SK-N-MC (cell line): ENCODE measurements around the gene EEF1A1.
"Not testable (repeated sequence)": the region's sequence is repeated elsewhere in the genome, so short reads cannot be mapped to it uniquely, and the experiment has no call there.

ENCODE experiments used
- EZH2 ChIP-seq: fragments of 200-600 bp; sonication (generic); IDR thresholded peaks from one replicate; pipeline ENCODE4 v1.6.1; 2017; ENCODE audit warnings: antibody characterized with exemption
- FOXP2 ChIP-seq: optimal IDR thresholded peaks from 2 replicates; pipeline ENCODE3; 2011; ENCODE audit warnings: mild to moderate bottlenecking, moderate library complexity; ENCODE audit not compliant: insufficient read depth; ENCODE audit errors: extremely low read length, control extremely low read depth
- POLR2AphosphoS5 ChIP-seq: IDR thresholded peaks from 2 replicates; pipeline ENCODE4 v1.6.1; 2012; ENCODE audit warnings: mild to moderate bottlenecking, low read depth, low read length, borderline replicate concordance

DNA sequence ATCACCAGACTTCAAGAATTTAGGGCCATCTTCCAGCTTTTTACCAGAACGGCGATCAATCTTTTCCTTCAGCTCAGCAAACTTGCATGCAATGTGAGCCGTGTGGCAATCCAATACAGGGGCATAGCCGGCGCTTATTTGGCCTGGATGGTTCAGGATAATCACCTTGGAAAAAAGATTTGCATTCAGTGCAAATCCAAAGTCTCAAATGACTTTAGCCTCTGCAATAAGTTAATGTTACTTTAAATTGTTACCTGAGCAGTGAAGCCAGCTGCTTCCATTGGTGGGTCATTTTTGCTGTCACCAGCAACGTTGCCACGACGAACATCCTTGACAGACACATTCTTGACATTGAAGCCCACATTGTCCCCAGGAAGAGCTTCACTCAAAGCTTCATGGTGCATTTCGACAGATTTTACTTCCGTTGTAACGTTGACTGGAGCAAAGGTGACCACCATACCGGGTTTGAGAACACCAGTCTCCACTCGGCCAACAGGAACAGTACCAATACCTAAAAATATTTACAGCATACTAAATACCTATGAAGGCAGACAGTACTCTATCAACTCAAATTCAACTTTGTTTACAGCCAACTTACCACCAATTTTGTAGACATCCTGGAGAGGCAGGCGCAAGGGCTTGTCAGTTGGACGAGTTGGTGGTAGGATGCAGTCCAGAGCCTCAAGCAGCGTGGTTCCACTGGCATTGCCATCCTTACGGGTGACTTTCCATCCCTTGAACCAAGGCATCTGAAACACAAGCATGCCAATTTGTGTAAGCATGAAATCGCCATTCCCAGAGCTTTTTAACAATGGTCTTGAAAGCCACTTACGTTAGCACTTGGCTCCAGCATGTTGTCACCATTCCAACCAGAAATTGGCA, 2.5 kb downstream of the EEF1A1 start:
- not testable (repeated sequence) for TF ChIP-seq EZH2, FOXP2
- peak; percentile 52; the same call in 1 of the 2 replicates for TF ChIP-seq POLR2AphosphoS5
